ENCODE data around the gene PDGFD.

DNA sequence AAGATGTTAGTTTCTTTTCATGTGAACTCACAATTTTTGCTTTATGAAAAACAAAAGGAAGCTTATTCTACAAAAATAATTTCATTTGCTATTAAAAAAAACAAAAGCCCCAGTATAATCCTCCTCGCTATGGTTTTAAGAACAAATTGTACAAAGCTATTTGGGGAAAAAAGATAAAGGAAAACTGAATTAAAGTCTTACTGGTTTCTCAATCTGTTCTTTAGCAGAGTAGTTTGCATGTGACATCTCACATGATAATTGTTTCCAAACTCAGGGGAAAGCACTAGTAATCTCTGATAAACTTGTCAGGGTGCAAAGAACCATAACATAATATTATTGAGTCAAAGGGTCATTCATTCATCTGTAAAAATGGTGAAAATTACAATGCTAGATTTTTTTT lies 130.4 kb downstream of the PDGFD start:
- TF ChIP-seq, protein P1, sequence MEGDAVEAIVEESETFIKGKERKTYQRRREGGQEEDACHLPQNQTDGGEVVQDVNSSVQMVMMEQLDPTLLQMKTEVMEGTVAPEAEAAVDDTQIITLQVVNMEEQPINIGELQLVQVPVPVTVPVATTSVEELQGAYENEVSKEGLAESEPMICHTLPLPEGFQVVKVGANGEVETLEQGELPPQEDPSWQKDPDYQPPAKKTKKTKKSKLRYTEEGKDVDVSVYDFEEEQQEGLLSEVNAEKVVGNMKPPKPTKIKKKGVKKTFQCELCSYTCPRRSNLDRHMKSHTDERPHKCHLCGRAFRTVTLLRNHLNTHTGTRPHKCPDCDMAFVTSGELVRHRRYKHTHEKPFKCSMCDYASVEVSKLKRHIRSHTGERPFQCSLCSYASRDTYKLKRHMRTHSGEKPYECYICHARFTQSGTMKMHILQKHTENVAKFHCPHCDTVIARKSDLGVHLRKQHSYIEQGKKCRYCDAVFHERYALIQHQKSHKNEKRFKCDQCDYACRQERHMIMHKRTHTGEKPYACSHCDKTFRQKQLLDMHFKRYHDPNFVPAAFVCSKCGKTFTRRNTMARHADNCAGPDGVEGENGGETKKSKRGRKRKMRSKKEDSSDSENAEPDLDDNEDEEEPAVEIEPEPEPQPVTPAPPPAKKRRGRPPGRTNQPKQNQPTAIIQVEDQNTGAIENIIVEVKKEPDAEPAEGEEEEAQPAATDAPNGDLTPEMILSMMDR (optimal IDR thresholded peaks at IDR 0.05 in 1 of 3, IDR thresholded peaks at IDR 0.05 in 1 of 3, conservative IDR thresholded peaks at IDR 0.05 in 1 of 3; ENCODE audit: extremely low read depth in 1 of 3, insufficient read depth in 2 of 3, low read length in 3 of 3) = no peak
- no peak for TF ChIP-seq EZH2 (IDR thresholded peaks at IDR 0.05; ENCODE audit: low read length)
